WTC11 (cell line): ENCODE measurements around the gene SNPH. TPM values are rescaled to one million over a fixed set of nuclear protein-coding genes. Genes with fewer than 3 reads are reported as not detected.

Experiments
- ATAC-seq: fragments of 200-7000 bp; cut with Tn5 transposase; 2 replicates; pipeline ENCODE4 v1.10.0; 2021; ENCODE audit warnings: mild to moderate bottlenecking, moderate library complexity
- CTCF ChIA-PET: fragments of 300-600 bp; sonication (Branson Sonifier 250); formaldehyde crosslinking; loops from one replicate; lab custom pipeline; 2021; ENCODE audit warnings: antibody characterized with exemption; lab: Charles Lee
- POLR2A ChIA-PET: fragments of 350-600 bp; sonication (Branson Sonifier 250); formaldehyde crosslinking; loops from one replicate; lab custom pipeline; 2021; ENCODE audit warnings: antibody characterized with exemption; lab: Charles Lee
- DNase-seq: peaks from one replicate; pipeline ENCODE4 v3.0.0; 2021; ENCODE audit warnings: low spot score
- H3K27ac Mint-ChIP-seq: 2 replicates; pipeline ENCODE4 v1.8.0; 2021; ENCODE audit warnings: mixed read lengths
- H3K27me3 Mint-ChIP-seq: 2 replicates; pipeline ENCODE4 v1.8.0; 2021; ENCODE audit warnings: low read depth, mild to moderate bottlenecking, moderate library complexity, mixed read lengths
- H3K36me3 Mint-ChIP-seq: 2 replicates; pipeline ENCODE4 v1.8.0; 2021; ENCODE audit warnings: mixed read lengths
- H3K4me1 Mint-ChIP-seq: 2 replicates; pipeline ENCODE4 v1.8.0; 2022; ENCODE audit warnings: mixed read lengths
- H3K4me3 Mint-ChIP-seq: 2 replicates; pipeline ENCODE4 v1.8.0; 2021; ENCODE audit warnings: mild to moderate bottlenecking, moderate library complexity, mixed read lengths
- H3K9me3 Mint-ChIP-seq: 2 replicates; pipeline ENCODE4 v1.8.0; 2021; ENCODE audit warnings: mixed read lengths
- CREM ChIP-seq: sonication (generic); formaldehyde crosslinking; IDR thresholded peaks from 2 replicates; pipeline ENCODE4 v1.8.1; 2022; ENCODE audit warnings: mild to moderate bottlenecking, missing genetic modification reagents, moderate library complexity
- E2F5 ChIP-seq: sonication (generic); formaldehyde crosslinking; IDR thresholded peaks from 2 replicates; pipeline ENCODE4 v1.8.1; 2022; ENCODE audit warnings: mild to moderate bottlenecking, moderate library complexity, missing genetic modification reagents
- FOXP1 ChIP-seq: sonication (generic); formaldehyde crosslinking; IDR thresholded peaks from 2 replicates; pipeline ENCODE4 v1.8.0; 2022; ENCODE audit warnings: missing genetic modification reagents, mild to moderate bottlenecking, moderate library complexity, borderline replicate concordance
- GTF2I ChIP-seq: fragments of 250-450 bp; sonication (Bioruptor Pico); conservative IDR thresholded peaks from 2 replicates; pipeline ENCODE4 v1.4.0; 2021; ENCODE audit warnings: mild to moderate bottlenecking
- OVOL2 ChIP-seq: fragments of 250-450 bp; sonication (Bioruptor Pico); IDR thresholded peaks from 2 replicates; pipeline ENCODE4 v1.9.0; 2021; ENCODE audit warnings: mild to moderate bottlenecking, borderline replicate concordance
- RELA ChIP-seq: sonication (generic); formaldehyde crosslinking; IDR thresholded peaks from 2 replicates; pipeline ENCODE4 v1.8.1; 2022; ENCODE audit warnings: missing genetic modification reagents, mild to moderate bottlenecking, borderline replicate concordance
- SOX15 ChIP-seq: fragments of 250-450 bp; sonication (Bioruptor Pico); IDR thresholded peaks from 2 replicates; pipeline ENCODE4 v1.9.0; 2021; ENCODE audit warnings: mild to moderate bottlenecking
- STAT6 ChIP-seq: sonication (generic); formaldehyde crosslinking; conservative IDR thresholded peaks from 2 replicates; pipeline ENCODE4 v1.8.1; 2023; ENCODE audit warnings: mild to moderate bottlenecking, low read depth, missing genetic modification reagents, moderate library complexity
- TEAD4 ChIP-seq: sonication (generic); formaldehyde crosslinking; IDR thresholded peaks from 2 replicates; pipeline ENCODE4 v1.8.0; 2022; ENCODE audit warnings: mild to moderate bottlenecking, missing genetic modification reagents
- TP53 ChIP-seq: sonication (generic); formaldehyde crosslinking; IDR thresholded peaks from 2 replicates; pipeline ENCODE4 v1.8.1; 2023; ENCODE audit warnings: mild to moderate bottlenecking, missing genetic modification reagents
- ZNF396 ChIP-seq: fragments of 250-450 bp; sonication (Bioruptor Pico); IDR thresholded peaks from 2 replicates; pipeline ENCODE4 v1.8.0; 2021; ENCODE audit warnings: mild to moderate bottlenecking, moderate library complexity, borderline replicate concordance
- ZNF671 ChIP-seq: fragments of 250-450 bp; sonication (Bioruptor Pico); IDR thresholded peaks from 2 replicates; pipeline ENCODE4 v1.8.0; 2021; ENCODE audit warnings: mild to moderate bottlenecking
- total RNA-seq: library from RNA; stranded (reverse); gene quantifications from 3 replicates; pipeline ENCODE4 v1.2.3, GENCODE V29; 2021
- TF ChIP-seq, protein P1 (sequence below): sonication (generic); formaldehyde crosslinking; IDR thresholded peaks from 2 replicates; pipeline ENCODE4 v1.8.1; 2022; ENCODE audit warnings: missing genetic modification reagents, borderline replicate concordance
- TF ChIP-seq, protein P2 (sequence below): sonication (generic); formaldehyde crosslinking; IDR thresholded peaks from 2 replicates; pipeline ENCODE4 v1.8.1; 2023; ENCODE audit warnings: mild to moderate bottlenecking, missing genetic modification reagents
- TF ChIP-seq, protein P3 (sequence below): fragments of 250-450 bp; sonication (Bioruptor Pico); IDR thresholded peaks from 2 replicates; pipeline ENCODE4 v1.8.0; 2021; ENCODE audit warnings: mild to moderate bottlenecking
- TF ChIP-seq, protein P4 (sequence below): fragments of 250-450 bp; sonication (Bioruptor Pico); IDR thresholded peaks from 2 replicates; pipeline ENCODE4 v1.9.0; 2021; ENCODE audit warnings: mild to moderate bottlenecking, borderline replicate concordance

Gene SNPH
- total RNA-seq, 1 experiment from 2014 or later = 3.5 TPM

GRCh38 chr20:1319462-1319861 is 53.4 kb downstream of the SNPH start:
- POLR2A ChIA-PET = no interaction called here

GRCh38 chr20:1320016-1320415 is 53.9 kb downstream of the SNPH start:
- TF ChIP-seq SOX15 (CRISPR knock-in tag) (no peak), TP53 (CRISPR knock-in tag) (no peak), CREM (CRISPR knock-in tag) (no peak), FOXP1 (CRISPR knock-in tag) (no peak), E2F5 (CRISPR knock-in tag) (no peak), STAT6 (no peak), ZNF671 (no peak)
- TF ChIP-seq, protein P1, sequence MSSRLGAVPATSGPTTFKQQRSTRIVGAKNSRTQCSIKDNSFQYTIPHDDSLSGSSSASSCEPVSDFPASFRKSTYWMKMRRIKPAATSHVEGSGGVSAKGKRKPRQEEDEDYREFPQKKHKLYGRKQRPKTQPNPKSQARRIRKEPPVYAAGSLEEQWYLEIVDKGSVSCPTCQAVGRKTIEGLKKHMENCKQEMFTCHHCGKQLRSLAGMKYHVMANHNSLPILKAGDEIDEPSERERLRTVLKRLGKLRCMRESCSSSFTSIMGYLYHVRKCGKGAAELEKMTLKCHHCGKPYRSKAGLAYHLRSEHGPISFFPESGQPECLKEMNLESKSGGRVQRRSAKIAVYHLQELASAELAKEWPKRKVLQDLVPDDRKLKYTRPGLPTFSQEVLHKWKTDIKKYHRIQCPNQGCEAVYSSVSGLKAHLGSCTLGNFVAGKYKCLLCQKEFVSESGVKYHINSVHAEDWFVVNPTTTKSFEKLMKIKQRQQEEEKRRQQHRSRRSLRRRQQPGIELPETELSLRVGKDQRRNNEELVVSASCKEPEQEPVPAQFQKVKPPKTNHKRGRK (CRISPR knock-in tag) = no peak
- TF ChIP-seq, protein P2, sequence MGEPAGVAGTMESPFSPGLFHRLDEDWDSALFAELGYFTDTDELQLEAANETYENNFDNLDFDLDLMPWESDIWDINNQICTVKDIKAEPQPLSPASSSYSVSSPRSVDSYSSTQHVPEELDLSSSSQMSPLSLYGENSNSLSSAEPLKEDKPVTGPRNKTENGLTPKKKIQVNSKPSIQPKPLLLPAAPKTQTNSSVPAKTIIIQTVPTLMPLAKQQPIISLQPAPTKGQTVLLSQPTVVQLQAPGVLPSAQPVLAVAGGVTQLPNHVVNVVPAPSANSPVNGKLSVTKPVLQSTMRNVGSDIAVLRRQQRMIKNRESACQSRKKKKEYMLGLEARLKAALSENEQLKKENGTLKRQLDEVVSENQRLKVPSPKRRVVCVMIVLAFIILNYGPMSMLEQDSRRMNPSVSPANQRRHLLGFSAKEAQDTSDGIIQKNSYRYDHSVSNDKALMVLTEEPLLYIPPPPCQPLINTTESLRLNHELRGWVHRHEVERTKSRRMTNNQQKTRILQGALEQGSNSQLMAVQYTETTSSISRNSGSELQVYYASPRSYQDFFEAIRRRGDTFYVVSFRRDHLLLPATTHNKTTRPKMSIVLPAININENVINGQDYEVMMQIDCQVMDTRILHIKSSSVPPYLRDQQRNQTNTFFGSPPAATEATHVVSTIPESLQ (CRISPR knock-in tag) = no peak
- Mint-ChIP-seq H3K4me3 (no peak overlapping the region), H3K36me3 (no peaks in the 10 kb centered on the region), H3K9me3 (no peaks in the 10 kb centered on the region), H3K27me3 (peaks cover 38% of the 10 kb centered on the region), H3K27ac (no peak overlapping the region), H3K4me1 (no peaks in the 10 kb centered on the region)
- POLR2A ChIA-PET = no interaction called here
- no peak for ATAC-seq
- DNase-seq = no peak
- CTCF ChIA-PET = no interaction called here

More at GRCh38 chr20:1319462-1319861, 53.4 kb downstream of the SNPH start:
- no peak overlapping the region for H3K27ac Mint-ChIP-seq
- no peak for DNase-seq
- CTCF ChIA-PET = no interaction called here
- no peaks in the 10 kb centered on the region for H3K4me1 Mint-ChIP-seq
- H3K9me3 Mint-ChIP-seq = no peaks in the 10 kb centered on the region
- no peak for TF ChIP-seq ZNF396 (CRISPR knock-in tag)
- TF ChIP-seq RELA (CRISPR knock-in tag) = no peak
- TF ChIP-seq, protein P1 (CRISPR knock-in tag) = no peak
- no peak for TF ChIP-seq TEAD4 (CRISPR knock-in tag)
- no peak for TF ChIP-seq OVOL2 (CRISPR knock-in tag)
- TF ChIP-seq GTF2I = no peak
- TF ChIP-seq, protein P3, sequence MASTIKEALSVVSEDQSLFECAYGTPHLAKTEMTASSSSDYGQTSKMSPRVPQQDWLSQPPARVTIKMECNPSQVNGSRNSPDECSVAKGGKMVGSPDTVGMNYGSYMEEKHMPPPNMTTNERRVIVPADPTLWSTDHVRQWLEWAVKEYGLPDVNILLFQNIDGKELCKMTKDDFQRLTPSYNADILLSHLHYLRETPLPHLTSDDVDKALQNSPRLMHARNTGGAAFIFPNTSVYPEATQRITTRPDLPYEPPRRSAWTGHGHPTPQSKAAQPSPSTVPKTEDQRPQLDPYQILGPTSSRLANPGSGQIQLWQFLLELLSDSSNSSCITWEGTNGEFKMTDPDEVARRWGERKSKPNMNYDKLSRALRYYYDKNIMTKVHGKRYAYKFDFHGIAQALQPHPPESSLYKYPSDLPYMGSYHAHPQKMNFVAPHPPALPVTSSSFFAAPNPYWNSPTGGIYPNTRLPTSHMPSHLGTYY (CRISPR knock-in tag) = no peak
- TF ChIP-seq, protein P4, sequence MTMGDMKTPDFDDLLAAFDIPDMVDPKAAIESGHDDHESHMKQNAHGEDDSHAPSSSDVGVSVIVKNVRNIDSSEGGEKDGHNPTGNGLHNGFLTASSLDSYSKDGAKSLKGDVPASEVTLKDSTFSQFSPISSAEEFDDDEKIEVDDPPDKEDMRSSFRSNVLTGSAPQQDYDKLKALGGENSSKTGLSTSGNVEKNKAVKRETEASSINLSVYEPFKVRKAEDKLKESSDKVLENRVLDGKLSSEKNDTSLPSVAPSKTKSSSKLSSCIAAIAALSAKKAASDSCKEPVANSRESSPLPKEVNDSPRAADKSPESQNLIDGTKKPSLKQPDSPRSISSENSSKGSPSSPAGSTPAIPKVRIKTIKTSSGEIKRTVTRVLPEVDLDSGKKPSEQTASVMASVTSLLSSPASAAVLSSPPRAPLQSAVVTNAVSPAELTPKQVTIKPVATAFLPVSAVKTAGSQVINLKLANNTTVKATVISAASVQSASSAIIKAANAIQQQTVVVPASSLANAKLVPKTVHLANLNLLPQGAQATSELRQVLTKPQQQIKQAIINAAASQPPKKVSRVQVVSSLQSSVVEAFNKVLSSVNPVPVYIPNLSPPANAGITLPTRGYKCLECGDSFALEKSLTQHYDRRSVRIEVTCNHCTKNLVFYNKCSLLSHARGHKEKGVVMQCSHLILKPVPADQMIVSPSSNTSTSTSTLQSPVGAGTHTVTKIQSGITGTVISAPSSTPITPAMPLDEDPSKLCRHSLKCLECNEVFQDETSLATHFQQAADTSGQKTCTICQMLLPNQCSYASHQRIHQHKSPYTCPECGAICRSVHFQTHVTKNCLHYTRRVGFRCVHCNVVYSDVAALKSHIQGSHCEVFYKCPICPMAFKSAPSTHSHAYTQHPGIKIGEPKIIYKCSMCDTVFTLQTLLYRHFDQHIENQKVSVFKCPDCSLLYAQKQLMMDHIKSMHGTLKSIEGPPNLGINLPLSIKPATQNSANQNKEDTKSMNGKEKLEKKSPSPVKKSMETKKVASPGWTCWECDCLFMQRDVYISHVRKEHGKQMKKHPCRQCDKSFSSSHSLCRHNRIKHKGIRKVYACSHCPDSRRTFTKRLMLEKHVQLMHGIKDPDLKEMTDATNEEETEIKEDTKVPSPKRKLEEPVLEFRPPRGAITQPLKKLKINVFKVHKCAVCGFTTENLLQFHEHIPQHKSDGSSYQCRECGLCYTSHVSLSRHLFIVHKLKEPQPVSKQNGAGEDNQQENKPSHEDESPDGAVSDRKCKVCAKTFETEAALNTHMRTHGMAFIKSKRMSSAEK (CRISPR knock-in tag) = no peak
- no peak for ATAC-seq
- no peak overlapping the region for H3K4me3 Mint-ChIP-seq
- H3K27me3 Mint-ChIP-seq = peaks cover 38% of the 10 kb centered on the region
- H3K36me3 Mint-ChIP-seq = no peaks in the 10 kb centered on the region
